Bone marrow (tissue), 2 donors: ENCODE data around the gene PPP1R10.
A peak's percentile ranks its signal among the peaks of the same experiment; 100 is the strongest.

Experiments
- DNase-seq, 2 donors: peaks; one replicate each; lab custom pipeline; 2025; lab: John Stamatoyannopoulos, UW

The PPP1R10 gene

DNA sequence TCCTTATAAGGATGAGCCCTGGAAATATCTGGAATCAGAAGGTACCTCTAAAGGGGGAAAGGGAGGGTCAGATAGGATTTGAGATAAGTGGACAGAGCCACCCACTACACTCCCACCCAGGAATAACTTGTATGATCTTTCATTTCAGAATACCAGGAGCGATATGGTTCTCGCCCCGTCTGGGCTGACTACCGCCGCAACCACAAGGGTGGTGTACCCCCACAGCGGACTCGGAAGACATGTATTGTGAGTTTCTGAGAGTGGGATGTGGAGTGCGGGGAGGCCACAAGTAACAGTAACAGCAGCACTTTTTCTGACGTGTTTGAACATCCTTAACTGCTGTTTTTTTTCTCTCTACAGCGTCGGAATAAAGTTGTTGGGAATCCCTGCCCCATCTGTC lies 2.5 kb upstream of the PPP1R10 start:
- DNase-seq, result no peak

DNA sequence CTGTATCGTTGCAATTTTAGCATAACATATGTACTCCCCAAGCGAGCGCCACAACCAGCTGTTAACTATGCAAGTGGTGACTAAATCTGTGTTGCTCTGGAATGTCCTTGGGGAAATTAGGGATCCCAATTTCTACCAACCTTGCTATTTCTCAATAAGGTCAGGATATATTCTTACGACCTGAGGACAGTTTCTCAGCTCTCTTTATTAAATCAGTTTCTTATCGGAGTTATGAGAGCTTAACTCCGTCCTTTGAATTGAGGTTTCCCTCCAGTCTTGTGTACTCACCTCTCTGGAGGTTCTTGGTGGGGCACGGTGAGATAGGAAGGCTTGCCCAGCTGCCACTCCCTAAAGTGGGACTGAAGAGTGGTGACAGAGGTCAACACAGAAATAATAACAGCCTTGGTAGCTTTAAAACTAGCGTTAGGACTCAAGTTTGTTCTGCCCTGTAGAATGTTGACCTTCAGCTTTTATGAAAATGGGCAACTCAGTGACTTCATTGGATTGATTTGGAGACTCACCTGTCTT lies 1.3 kb upstream of the PPP1R10 start:
- DNase-seq, result no peak

DNA sequence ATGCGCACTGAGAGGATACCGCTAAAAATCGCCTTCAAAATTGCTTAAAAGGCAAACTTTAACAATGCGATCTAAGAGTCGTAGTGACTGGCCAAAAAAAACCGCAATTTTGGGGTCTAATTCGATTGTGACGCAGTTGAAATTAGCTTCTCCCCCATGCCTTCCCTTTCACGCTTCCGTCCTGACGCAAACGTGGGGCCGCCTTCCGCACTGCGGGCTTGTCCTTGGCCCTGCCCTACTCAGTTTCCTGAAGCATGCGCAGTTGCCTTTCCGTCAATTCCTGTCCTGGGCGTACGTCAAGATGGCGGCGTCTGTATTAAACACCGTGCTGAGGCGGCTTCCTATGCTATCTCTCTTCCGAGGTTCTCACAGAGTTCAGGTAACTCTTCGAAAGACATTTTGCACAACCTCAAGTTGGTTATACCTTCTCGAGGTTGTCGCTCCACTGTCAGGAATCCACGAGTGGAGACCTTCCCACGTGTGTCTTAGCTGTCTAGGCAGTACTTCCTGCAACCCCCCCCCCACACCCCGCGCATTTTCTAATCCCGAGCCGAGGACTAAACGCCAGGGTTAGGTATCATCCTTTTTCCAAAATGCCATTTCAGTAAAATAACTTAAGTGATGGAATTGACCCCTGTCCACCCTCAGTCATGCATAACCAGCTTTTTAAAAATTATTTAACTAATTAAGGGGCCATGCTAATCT lies 674 bp upstream of the PPP1R10 start, which contains the start of gene MRPS18B:
MRPS18B (plus strand) TSS at position 276 of the 705 bp plus-strand sequence; CDS start at position 302, 26 bp downstream.
- peak; percentile 98 to 100 for DNase-seq

DNA sequence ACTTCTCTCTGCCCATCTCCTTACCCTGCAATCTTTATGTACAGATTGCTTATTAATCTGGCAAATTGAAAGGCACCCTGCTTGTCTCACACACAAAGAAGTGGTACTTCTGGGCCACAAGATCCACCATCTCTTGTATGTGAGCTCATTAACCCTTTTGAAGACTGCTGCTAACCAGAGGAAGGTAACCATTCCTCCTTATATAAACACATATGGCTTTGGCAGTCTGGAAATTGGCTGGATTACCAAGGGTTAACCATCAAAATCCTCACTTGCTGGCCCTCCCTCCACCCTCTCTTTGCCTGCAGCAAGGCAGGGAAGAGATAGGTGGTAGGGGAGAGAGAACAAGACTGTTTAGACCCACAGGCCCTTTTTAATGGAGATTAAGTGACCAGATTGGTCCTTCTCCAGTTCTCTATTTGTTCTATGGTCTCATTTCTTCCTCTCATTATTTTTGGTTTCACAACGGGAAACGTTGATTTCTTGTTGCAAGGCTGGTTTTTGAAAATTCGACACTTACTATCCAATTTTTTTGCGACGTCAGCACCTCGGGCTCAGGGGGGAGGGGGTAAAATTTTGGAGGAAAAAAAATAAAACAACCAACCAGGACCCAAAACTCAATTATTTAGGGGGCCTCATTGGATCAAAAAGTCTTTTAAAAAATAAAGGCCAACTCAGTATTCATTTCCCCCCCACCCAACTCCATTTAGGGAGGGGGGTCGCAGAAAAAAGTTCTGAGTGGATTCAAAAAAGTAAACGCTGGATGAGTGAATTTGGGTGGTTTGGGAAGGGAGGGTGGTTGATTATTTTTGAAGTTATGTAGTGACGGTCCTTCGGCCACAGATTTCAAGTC lies 859 bp downstream of the PPP1R10 start:
- peak in 1 of 2 donors; percentile 26 for DNase-seq

DNA sequence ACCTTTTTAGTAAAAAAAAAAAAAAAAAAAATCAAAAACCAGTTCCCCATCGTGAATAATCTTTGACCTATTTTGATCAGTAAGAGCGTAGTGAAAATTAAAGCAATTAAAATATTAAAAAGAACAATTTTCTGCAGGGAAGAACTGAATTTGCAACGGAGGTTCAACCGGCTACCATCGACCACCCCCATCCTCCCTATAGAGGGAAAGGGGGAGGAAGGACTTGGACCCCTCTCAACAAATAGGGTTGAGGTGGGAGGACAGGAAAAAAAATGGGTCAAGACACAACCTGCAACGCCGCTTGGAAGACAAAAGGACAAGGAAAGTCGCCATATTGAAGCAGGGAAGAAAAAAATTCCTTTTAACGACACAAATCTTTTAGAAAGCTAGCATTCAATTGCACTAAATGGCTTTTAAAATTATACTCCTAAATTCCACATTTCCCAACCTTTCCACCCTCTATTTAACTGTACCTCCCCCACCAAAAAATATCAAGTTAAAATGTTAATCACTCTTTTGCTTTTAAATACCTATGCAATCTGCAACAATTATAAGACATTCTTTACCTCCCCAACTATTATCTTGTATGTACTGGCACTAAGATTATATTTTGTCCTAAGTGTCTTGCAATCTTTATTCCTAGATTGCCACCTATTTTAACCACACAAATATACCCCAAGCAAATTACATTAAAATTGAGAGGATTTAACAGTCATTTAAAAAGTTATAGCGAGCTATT lies 1.7 kb downstream of the PPP1R10 start:
- peak; percentile 12 to 51 for DNase-seq

DNA sequence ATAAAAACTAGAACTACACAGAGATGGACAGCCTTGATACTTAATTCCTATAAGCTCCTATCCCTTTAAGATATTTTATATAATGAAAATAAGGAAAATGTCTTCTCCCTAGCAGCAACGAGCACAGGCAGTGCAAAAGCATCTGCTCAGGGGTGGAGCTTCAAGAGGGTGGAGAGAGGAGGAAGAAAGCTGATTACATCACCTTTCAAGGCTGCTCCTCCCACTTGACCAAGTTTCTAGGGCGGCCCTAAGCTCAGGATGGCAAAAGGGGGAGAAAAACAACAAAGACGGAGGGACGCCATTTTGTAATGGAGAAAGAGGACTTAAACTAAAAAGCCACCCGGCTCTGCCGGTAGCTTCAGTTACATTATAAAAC lies 2.2 kb downstream of the PPP1R10 start:
- peak; percentile 10 to 97 for DNase-seq

DNA sequence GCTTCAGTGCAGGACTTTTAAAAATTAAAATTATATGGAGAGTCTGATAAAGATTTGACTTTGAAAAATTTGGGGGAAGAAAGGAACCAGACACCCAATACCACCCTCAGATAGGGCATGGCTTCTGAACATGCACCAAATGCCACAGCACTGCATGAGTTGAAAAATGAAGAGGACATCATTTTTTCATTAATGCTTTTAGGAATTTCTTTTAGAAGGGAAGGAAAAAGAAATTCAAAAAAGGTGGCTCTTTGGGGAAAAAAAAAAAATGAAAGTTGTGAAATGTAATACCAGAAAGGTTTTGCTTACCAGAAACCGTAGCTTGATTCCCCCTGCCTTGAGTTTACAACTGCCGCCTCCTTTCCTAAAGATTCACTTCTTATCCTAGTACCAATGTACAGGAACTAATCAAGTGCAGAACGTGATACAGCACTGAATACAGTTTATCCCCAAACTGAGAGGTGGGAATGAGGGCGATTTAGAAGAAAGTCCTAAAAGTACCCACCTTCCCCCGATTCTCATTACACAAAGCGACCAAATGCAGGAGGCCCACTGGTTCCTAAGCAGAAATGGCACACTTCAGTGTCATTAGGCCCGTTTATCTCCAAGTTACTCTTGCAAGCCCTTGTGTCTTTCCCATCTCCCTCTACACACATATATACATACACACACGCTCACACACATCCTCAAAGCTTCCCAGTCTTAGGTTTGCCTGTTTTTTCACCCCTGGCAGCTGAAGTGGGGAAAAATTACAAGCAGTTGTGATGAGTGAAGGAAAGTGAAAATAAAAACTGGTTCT lies 2.8 kb downstream of the PPP1R10 start:
- no peak for DNase-seq

DNA sequence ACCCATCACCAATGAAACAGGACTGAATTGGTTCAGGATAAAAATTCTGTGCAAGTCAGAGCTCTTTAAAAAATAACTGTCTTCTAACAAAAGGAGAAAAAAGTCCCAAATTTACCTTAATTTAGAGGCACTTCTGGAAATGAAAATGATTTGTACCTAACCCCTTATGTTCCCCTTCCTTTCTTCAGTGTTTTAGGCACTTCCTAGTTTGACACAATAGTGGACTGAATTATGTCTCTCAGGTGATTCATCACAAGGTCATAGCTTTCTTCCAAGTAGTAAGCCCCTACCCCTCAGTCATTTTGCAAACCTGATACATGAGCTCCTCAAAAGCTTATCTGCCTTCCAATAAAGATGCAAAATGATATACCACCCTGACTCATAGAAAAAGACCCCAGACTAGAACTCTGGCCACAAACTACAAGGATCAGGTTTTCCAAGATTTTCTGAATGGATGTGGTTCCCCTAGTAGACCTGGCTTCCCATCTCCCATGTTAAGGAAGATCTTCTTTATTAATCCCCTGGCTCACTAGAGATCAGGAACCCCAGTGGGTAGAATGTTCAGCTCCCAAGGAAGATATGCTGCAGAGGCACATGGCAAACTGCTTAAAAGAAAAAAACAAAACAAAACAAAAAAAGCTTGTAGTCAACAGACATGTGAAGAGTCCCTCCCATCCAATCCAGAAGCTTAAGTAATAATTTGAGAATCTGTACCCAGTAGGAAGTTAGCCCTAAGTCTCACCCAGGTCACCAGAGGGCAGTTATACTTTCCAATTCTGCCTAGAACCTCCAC lies 3.6 kb downstream of the PPP1R10 start:
- no peak for DNase-seq

DNA sequence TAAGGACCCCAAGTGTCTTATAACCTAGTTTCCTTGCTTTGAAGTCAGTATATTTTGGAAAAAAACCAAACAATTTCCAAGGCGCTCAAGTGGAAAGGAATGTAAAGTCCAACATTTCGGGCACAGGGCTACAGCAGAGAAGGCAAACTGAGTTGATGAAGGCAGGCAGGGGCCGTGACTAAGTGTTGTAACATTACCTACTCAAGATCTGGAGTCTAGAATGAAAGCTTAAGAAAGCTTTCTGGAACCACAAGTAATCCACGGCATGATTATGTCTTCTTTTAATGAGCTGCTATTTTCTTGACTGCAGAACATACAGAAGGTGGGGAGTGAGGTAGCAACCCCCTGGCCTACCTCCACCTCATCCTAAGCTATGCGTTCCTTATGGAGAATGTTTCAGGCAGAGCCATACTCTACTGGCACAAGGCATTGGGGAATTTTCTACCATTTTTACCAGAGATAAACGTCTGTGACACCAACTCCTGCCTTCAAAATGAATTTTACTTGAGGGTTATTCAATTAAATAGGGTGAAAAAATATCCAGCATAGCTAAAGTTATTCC lies 4.3 kb downstream of the PPP1R10 start:
- DNase-seq, result no peak

DNA sequence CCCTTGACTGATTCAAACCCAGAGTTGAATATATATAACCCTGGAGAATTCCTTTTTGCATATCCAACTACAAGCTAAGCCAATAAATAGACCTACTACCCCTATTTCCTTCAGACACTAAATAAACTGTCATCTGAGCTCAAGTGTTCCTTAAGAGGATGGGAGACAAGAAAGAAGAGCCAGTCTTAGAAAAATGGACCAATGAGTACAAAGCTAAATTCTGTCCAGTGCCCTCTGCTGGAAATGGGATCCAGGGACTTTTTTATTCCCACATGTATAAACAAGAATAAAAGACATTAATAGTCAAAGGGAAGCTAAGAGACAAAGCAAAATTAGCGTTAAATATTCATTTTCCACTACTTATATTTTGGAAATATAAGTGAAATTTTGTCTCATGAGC lies 4.8 kb downstream of the PPP1R10 start:
- DNase-seq, result no peak

DNA sequence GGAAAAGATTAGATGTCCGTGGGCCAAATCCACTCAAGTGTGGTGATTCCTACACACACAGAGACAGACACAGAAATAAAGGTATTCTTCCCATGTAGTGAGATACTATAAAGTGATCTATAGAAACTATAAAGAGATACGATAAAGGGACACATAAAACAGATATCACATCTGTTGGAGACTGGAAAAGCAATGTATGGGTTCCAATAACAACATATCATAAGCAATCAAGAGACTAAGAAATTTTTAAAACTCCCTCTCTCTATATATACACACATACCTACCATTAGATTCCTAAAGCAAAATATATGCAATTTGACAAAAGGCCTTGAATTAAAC lies 5.2 kb downstream of the PPP1R10 start:
- DNase-seq, result no peak

DNA sequence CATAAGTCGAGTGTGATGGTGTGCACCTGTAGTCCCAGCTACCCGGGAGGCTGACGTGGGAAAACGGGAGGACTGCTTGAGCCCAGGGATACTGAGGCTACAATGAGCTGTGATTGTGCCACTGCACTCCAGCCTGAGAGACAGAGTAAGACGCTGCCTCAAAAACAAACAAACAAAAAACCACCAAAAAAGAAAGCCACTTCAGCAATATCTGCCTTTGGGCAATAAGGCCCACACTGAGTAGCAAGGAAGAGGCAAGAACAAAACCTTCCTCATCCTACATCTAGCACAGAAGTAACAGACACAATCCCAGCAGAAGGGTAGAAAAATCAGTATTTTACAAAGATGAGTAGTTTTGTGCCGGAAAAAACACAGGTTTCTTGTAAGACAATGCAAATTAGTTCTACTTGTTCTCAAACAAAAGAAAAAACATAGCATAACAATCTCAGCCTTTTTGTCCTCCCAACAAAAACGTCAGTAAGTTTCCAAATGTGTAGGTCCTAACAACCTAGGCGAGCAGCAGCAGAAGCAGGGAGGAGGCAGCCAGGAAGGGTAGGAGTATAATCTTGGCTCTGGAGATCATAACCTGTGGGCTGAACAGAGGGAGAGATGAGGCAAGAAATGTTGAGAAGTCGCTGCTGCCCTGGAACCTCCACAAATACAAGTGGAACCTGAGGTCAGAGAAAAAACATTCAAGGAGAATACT lies 5.7 kb downstream of the PPP1R10 start:
- DNase-seq, result no peak

DNA sequence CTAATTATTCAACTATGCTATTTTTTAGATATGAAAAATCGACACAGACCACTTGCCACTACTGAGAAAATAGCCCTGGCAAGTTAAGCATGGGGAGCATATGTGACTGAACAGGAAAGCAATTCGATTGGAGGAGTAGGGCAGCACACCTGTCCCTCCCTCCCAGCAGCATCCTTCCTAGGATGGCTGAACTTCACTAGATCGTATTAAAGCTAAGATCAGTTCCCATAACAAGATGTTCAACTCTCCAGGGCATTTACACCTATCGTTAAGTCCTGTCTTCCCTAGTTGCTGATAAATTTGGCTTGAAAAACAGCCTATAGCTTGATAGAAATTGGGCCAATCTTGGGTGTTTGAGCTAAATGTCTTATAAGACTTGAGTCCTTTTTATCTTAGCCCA lies 7.0 kb downstream of the PPP1R10 start:
- no peak for DNase-seq

DNA sequence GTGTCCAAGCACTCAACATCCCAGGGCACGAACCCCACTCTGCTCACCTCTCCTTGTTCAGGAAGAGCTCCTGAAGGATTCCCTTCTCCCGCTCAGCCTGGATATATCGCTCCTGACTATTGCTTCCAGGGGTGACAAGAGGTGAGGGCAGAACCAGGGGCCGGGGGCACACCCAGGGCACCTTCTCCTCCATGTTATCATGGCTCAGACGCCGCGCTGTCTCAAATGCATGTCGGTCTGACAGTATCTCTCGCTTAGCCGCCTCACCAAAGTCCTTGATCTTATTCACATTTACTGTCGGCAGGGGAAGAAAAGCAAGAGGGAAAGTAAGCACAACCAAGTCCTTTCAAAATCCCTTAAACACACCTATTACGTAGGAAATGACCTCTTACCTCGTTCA lies 13.1 kb downstream of the PPP1R10 start:
- DNase-seq, result no peak

DNA sequence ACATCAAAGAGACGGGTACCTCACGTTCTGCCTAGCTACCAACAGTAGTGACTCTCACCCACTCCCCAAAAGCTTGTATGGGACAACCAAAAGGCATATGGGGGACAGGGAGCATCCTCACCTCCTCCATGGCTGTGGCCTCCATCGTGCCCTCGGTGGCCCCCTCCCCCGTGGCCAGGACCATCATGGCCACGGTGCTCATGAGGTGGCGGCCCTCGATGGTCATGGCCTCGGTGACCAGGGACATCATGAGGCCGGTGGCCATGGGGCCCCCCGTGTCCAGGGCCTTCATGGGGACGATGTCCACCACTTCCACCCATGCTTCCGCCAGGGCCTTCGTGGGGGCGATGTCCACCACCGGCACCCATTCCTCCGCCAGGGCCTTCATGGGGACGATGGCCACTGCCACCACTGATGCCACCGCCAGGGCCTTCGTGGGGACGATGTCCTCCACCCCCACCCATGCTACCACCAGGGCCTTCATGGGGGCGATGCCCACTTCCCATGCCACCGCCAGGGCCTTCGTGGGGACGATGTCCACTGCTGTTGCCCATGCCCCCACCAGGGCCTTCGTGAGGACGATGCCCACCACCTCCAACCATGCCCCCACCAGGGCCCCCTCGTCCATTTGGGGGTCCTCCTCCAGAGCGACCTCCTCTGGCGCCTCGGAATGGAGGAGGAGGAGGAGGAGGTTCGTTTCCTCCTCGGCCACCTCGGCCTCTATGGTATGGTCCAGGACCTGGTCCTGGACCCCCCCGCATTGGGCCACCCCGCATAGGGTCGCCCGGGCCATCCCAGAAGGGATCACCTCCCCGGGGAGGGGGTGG lies 15.0 kb downstream of the PPP1R10 start:
- DNase-seq, result no peak

DNA sequence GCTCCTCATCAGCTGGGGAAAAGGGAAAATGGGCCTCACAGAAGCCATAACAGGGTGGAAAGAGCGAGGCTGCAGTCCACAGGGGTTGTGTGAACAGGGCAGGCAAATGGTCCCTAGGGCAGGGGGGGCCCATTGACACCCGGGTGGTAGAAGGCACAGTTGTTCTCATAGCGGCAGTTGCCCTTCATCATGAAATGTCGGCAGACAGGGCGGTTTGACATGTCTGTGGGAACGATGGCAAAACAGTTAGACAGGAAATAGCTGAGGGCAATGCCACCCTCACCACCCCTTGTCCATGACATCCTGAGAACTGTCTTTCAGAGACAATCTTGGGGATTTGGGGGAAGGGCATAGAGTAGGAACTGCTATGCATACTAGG lies 15.6 kb downstream of the PPP1R10 start:
- DNase-seq, result no peak

DNA sequence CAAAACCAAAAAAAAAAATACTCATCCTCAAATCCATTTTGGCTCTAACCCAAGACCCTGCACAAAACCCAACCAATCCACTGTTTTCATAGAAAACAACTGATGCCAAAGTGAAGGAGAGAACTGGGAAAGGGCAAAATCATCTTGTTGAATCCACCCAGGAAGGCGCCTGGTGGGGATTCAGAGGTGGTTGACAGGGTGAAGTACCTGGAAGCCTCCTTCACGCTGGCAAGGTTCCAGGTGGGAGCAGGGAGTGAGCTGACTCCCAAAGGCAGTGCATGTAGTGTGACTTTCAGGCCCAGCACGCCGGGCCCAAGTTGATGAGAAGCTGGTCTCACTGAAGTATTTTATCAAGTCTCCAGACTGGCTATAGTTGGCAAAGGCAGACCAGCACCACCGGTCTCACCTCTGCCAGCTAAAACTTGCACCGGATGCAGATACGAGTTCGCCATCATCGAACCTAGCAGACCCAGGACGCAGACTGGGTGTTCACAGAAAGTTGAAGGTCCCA lies 16.5 kb downstream of the PPP1R10 start:
- no peak for DNase-seq

DNA sequence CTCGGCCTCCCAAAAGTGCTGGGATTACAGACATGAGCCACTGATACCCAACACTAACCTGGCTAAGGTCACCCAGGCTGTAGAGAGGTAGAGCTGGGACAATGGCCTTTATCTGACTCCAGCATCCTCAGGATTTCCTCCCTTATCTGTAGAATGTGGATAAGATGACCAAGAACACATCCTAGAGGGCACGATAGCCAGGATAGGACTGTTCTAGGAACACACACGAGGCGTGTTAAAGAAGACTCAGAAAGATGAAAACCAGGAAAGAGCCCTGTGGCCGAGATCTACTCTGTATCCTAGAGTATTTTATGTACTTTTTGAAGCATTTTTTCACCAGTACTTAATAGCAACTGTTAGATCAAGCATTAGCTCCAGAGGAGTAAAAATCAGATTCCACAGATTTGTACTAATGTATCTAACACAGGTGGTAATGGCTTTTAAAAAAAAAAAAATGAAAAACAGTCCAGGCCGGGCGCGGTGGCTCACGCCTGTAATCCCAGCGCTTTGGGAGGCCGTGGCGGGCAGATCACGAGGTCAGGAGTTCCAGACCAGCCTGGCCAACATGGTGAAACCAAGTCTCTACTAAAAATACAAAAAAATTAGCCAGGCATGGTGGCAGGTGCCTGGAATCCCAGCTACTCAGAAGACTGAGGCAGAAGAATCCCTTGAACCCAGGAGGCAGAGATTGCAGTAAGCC lies 17.3 kb downstream of the PPP1R10 start:
- DNase-seq, result no peak
